RWPE1 (cell line): Measurements from ENCODE around the gene MPHOSPH6.
A peak's percentile ranks its signal among the peaks of the same experiment; 100 is the strongest.
"Not testable (repeated sequence)": the region's sequence is repeated elsewhere in the genome, so short reads cannot be mapped to it uniquely, and the experiment has no call there.

Experiments used
- CTCF ChIA-PET: fragments of 350-600 bp; sonication (Branson Sonifier 250); formaldehyde crosslinking; extraction: SDS; loops from one replicate; lab custom pipeline; 2021; lab: Yijun Ruan, JAX
- POLR2A ChIA-PET: fragments of 400-600 bp; formaldehyde crosslinking; extraction: SDS; loops from one replicate; lab custom pipeline; 2020; ENCODE audit warnings: antibody characterized with exemption; ENCODE audit not compliant: low non-redundant PET; lab: Yijun Ruan, JAX
- DNase-seq: peaks from one replicate; pipeline ENCODE4 v3.0.0; 2012; ENCODE audit warnings: low spot score
- H3K27ac ChIP-seq: fragments of 450-650 bp; 2 replicates; pipeline ENCODE4 v1.5.1; 2017
- TF ChIP-seq, protein P1 (sequence below): fragments of 450-650 bp; conservative IDR thresholded peaks from 2 replicates; pipeline ENCODE4 v1.5.1; 2017; ENCODE audit warnings: low read depth, mild to moderate bottlenecking

Gene MPHOSPH6, protein sequence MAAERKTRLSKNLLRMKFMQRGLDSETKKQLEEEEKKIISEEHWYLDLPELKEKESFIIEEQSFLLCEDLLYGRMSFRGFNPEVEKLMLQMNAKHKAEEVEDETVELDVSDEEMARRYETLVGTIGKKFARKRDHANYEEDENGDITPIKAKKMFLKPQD

DNA sequence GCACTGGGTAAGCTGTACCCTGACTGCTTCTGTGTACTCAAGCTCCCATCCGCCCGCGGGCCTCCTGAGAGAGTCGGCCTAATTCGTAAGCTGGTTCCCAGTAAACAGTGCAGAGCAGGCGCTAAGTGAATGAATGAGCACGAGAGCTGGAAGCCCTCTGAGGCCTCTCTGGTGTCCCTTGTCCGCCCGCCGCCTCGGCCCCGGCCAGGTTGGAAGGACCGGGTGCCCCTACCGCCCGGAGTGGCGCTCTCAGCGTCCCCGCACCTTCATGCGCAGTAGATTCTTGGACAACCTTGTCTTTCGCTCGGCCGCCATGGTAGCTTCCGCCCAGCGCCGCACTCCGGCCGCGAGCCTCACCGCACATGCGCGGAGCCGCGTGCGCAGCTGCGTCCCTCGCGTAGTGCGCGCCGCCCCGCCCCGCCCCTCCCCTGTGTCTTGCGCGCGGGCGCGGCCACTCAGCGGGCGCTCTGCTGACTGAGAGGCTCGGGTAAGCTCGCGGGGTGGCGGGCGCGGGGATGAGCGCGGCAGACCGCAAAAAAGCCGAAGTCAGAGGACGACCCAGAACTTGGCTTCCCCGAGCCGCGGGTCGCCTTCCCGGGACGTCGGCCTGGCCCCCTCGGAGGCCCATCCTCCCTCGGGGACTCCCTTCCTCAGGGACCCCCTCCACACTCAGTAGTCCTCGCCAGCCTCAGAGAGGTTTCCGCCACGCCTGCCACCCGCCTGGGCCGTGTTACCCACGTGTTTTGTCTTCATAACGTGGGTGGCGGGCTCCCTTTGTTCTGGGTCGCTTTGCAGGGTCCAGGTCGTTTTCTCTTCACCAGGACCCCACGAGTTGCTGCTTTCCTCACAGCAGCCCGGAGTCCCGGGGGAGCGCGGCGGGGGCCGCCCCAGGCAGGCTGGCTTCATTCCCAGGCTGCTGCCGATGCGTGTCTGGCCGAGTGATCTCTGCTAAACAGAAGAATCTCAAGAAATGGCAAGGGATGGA is at the start of gene MPHOSPH6:
TSS of gene MPHOSPH6 (minus strand) at position 364 of the 985 bp plus-strand sequence. CDS start at position 315, 49 bp downstream.
- POLR2A ChIA-PET: no interaction called here
- H3K27ac ChIP-seq: peak within 1 kb of the TSS; percentile 68
- CTCF ChIA-PET: interaction anchor here (0.6 to 0.7 kb wide), 2 partner anchors 109 to 463 kb away, joined by 4 to 6 read pairs; no protein-coding TSS in a partner anchor
- TF ChIP-seq, protein P1, sequence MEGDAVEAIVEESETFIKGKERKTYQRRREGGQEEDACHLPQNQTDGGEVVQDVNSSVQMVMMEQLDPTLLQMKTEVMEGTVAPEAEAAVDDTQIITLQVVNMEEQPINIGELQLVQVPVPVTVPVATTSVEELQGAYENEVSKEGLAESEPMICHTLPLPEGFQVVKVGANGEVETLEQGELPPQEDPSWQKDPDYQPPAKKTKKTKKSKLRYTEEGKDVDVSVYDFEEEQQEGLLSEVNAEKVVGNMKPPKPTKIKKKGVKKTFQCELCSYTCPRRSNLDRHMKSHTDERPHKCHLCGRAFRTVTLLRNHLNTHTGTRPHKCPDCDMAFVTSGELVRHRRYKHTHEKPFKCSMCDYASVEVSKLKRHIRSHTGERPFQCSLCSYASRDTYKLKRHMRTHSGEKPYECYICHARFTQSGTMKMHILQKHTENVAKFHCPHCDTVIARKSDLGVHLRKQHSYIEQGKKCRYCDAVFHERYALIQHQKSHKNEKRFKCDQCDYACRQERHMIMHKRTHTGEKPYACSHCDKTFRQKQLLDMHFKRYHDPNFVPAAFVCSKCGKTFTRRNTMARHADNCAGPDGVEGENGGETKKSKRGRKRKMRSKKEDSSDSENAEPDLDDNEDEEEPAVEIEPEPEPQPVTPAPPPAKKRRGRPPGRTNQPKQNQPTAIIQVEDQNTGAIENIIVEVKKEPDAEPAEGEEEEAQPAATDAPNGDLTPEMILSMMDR: no peak
- DNase-seq: peak; percentile 87

DNA sequence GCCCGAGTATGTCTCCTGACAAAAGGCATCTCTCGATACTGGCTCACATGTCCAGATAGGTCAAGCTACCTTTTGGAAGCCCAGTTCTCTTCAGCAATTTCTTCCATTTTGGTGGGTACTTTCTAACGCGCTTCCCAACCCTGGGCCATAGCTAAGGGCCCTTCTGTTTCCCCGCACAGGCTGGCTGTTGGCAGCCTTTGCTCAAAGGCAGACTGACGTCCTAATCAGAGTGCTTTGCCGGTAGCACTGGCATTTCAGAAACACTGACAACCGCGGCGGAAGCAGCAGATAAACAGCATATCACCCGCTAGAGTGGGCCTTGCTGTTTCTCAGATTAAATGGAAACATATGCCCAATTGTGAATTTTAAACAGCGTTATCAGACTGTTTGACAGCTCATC is 49.3 kb upstream of the MPHOSPH6 start:
- ChIA-PET POLR2A (no interaction called here), CTCF (interaction anchor here (1.4 kb wide), 1 partner anchor 11 kb away, joined by 10 read pairs; no protein-coding TSS in a partner anchor)
- no peak for DNase-seq
- TF ChIP-seq, protein P1: no peak
- no peak overlapping the region for H3K27ac ChIP-seq

GRCh38 chr16:82209314-82209713 is 39.3 kb upstream of the MPHOSPH6 start:
- CTCF ChIA-PET, DNase-seq, H3K27ac ChIP-seq, POLR2A ChIA-PET: not testable (repeated sequence)

GRCh38 chr16:82203198-82203597 is 33.2 kb upstream of the MPHOSPH6 start:
- TF ChIP-seq, protein P1: no peak
- ChIA-PET CTCF (no interaction called here), POLR2A (no interaction called here)
- DNase-seq: no peak
- H3K27ac ChIP-seq: no peak overlapping the region

GRCh38 chr16:82201926-82202325 is 31.9 kb upstream of the MPHOSPH6 start:
- H3K27ac ChIP-seq: no peak overlapping the region
- POLR2A ChIA-PET: no interaction called here
- CTCF ChIA-PET: interaction anchor here (0.7 kb wide), 1 partner anchor 551 kb away, joined by 3 read pairs; no protein-coding TSS in a partner anchor
- no peak for DNase-seq
- TF ChIP-seq, protein P1: no peak

GRCh38 chr16:82201351-82201750 is 31.3 kb upstream of the MPHOSPH6 start:
- ChIA-PET CTCF (interaction anchor here (0.5 to 0.7 kb wide), 2 partner anchors 62 to 552 kb away, joined by 3 read pairs; no protein-coding TSS in a partner anchor), POLR2A (no interaction called here)
- TF ChIP-seq, protein P1: no peak
- DNase-seq: no peak
- H3K27ac ChIP-seq: no peak overlapping the region
